Upper lobe of right lung (tissue), 1 donor: Measurements from ENCODE around the gene MASP1. TPM values are rescaled to one million over a fixed set of nuclear protein-coding genes. Genes with fewer than 3 reads are reported as not detected.

Experiments used
- ATAC-seq: fragments of 200-7000 bp; cut with Tn5 transposase; one replicate; pipeline ENCODE4 v1.9.1; 2020; ENCODE audit warnings: mild to moderate bottlenecking, moderate library complexity
- DNase-seq: peaks from one replicate; pipeline ENCODE4 v3.0.0-alpha.2; 2020
- H3K27ac ChIP-seq: fragments of 200-600 bp; one replicate; pipeline ENCODE4 v1.8.0; 2022
- H3K27me3 ChIP-seq: fragments of 200-600 bp; one replicate; pipeline ENCODE4 v1.8.0; 2022; ENCODE audit warnings: mild to moderate bottlenecking
- H3K36me3 ChIP-seq: fragments of 200-600 bp; one replicate; pipeline ENCODE4 v1.8.0; 2022
- H3K4me1 ChIP-seq: fragments of 200-600 bp; one replicate; pipeline ENCODE4 v1.8.0; 2022
- H3K4me3 ChIP-seq: fragments of 200-600 bp; one replicate; pipeline ENCODE4 v1.8.0; 2022; ENCODE audit warnings: mild to moderate bottlenecking
- H3K9me3 ChIP-seq: fragments of 200-600 bp; one replicate; pipeline ENCODE4 v1.8.0; 2022
- intact Hi-C: fragments of 100-400 bp; cut with DNase I; formaldehyde crosslinking; loops from one replicate; pipeline ENCODE4 v1.11.0; 2022
- total RNA-seq: library from RNA; stranded (reverse); fragmentation: NEBNext Ultra II Directional; extraction: Animal tissue kit (Norgen Biotek cat#: 25700); gene quantifications from one replicate; pipeline ENCODE4 v1.2.1, GENCODE V29; 2021
- TF ChIP-seq, protein P1 (sequence below): fragments of 200-600 bp; IDR thresholded peaks from one replicate; pipeline ENCODE4 v1.8.0; 2022; ENCODE audit warnings: antibody characterized with exemption
- donor health status: DM: no; HTN: yes; CAD: no; lungs with severe emphysema.

The MASP1 gene
- total RNA-seq, 1 donor from 2014 or later, result 5.9 TPM

DNA sequence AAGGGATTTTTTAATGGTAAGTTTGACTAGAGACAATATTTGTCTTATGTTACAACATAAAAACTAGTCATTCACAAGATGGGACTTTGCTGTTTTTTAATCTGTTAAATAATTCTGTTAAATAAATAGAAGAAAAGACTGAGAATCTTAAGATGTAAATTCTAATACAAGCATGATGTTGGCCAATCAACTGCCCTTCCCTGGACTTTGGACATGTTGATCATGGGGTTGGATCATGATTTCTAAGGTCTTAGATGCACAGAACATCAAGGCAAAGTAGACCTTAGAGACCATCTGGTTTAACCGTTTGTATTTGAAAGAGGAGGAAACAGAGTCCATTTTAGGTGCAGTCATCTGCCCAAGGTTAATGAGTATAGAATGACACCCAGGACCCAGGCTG is 10.9 kb downstream of the MASP1 start:
- H3K9me3 ChIP-seq, result no peaks in the 10 kb centered on the region
- intact Hi-C loops, result no loop called here
- H3K4me3 ChIP-seq, result no peak overlapping the region
- ATAC-seq, result no peak
- H3K27me3 ChIP-seq, result no peaks in the 10 kb centered on the region
- no peaks in the 10 kb centered on the region for H3K36me3 ChIP-seq
- TF ChIP-seq, protein P1, sequence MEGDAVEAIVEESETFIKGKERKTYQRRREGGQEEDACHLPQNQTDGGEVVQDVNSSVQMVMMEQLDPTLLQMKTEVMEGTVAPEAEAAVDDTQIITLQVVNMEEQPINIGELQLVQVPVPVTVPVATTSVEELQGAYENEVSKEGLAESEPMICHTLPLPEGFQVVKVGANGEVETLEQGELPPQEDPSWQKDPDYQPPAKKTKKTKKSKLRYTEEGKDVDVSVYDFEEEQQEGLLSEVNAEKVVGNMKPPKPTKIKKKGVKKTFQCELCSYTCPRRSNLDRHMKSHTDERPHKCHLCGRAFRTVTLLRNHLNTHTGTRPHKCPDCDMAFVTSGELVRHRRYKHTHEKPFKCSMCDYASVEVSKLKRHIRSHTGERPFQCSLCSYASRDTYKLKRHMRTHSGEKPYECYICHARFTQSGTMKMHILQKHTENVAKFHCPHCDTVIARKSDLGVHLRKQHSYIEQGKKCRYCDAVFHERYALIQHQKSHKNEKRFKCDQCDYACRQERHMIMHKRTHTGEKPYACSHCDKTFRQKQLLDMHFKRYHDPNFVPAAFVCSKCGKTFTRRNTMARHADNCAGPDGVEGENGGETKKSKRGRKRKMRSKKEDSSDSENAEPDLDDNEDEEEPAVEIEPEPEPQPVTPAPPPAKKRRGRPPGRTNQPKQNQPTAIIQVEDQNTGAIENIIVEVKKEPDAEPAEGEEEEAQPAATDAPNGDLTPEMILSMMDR, result no peak
- no peaks in the 10 kb centered on the region for H3K4me1 ChIP-seq
- H3K27ac ChIP-seq, result no peak overlapping the region
- no peak for DNase-seq

DNA sequence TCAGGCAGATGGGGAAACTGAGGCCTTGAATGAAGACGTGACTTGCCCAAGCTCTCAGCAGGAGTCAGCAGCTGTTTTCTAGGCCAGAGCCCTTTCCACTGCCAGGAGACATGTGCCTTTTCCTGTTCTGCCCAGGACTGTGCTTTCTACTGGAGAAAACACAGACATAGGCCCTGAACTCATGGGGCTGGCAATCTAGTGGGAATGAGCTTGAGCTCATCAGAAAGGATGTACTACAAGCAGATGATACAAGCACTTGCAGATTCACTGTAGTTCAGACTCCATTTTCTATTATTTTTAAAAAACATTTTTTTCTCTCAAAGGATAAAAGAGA is 14.4 kb downstream of the MASP1 start:
- no peak for DNase-seq
- H3K4me1 ChIP-seq, result no peaks in the 10 kb centered on the region
- intact Hi-C loops, result no loop called here
- no peak for ATAC-seq
- H3K4me3 ChIP-seq, result no peak overlapping the region
- no peaks in the 10 kb centered on the region for H3K36me3 ChIP-seq
- TF ChIP-seq, protein P1, result no peak
- no peak overlapping the region for H3K27ac ChIP-seq
- no peaks in the 10 kb centered on the region for H3K9me3 ChIP-seq
- H3K27me3 ChIP-seq, result no peaks in the 10 kb centered on the region

DNA sequence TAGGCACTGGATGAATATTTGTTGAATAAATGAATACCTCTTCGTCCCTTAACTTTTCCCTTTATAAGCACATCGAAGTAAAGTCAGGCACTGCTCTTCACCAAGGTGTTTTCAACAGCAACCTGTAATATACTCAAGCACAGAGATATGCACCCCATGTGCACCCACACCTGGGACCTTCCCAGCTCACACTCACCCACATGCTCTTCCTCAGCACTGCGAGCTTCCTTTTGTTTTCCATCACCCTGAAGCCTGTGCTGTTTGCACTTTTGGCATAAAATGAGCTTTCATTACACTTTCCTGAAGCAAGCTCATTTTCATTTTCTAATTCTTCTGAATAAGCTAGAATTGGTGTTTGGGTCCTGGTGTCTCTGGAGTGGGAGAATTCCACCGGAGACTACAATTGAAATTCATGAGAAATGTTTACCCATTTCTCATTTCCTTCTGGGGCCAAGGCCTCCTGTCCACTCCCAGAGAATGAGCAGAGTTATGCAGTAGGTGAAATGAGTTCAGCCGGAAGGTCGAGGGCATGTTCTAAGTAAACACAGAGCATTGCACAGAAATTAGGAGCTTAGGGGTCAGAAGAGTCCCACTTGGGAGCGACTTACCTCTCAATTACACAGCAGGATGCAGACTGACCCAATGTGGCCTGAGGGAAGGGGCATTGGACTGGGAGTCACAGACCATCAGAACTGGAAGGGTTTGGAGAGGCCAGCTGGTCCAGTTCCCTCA is 15.0 kb downstream of the MASP1 start:
- Histone ChIP-seq H3K4me1 (no peaks in the 10 kb centered on the region), H3K27ac (no peak overlapping the region), H3K4me3 (no peak overlapping the region), H3K9me3 (no peaks in the 10 kb centered on the region), H3K27me3 (no peaks in the 10 kb centered on the region), H3K36me3 (no peaks in the 10 kb centered on the region)
- DNase-seq, result no peak
- no peak for ATAC-seq
- intact Hi-C loops, result no loop called here
- TF ChIP-seq, protein P1, result no peak

DNA sequence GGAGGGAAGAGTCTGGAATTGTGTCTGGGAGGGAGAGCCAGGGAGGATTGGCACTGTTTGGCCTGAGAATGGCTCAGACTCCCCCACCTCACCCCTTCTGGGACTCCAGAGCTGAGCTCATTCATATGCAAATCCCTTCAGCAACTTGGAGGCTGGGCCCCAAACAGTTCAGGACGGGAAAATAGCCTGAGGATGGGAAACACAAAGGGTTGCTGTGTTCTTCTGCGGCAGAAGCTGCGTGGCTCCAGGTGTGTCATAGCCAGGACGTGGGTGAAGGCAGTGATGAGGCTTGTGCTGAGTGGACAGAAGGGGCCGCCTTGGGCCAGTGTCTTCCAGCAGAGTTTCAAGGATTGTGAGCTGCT is 16.6 kb downstream of the MASP1 start:
- Histone ChIP-seq H3K27me3 (no peaks in the 10 kb centered on the region), H3K9me3 (no peaks in the 10 kb centered on the region), H3K4me3 (no peak overlapping the region), H3K36me3 (no peaks in the 10 kb centered on the region), H3K27ac (no peak overlapping the region), H3K4me1 (no peaks in the 10 kb centered on the region)
- TF ChIP-seq, protein P1, result no peak
- no peak for ATAC-seq
- DNase-seq, result no peak
- intact Hi-C loops, result no loop called here

DNA sequence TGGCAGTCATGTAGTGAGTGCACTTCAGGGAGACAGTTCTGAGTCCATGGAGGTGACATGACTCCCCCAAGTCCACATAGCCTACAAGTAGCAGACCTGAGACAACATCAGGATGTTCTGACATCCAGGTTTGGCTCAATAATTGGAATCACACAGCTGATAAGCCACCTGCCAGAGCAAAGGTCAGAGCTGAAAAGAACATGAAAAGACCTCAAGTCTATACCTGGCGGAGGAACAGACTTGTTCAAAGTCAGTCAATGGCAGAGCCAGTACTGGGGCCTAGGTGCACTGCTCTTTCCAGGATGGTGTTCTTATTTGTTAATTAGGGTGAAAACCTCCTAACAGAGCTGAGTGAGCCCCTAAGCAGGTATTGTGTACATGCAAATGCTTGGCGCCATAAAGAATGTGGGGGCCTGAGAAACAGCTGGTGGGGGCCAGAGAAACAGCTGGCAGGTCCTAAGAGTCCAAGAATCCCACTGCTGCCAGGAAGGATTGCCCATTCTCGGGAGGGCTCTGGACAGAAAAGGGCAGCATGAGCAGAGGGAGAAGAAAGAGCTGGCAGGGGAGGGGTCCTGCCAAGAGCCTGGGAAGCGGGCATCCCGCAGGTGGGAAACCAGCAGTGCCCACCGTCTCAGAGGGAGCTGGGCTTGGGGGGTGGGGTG is 17.1 kb downstream of the MASP1 start:
- Histone ChIP-seq H3K27me3 (no peaks in the 10 kb centered on the region), H3K9me3 (peaks cover 4% of the 10 kb centered on the region), H3K4me1 (no peaks in the 10 kb centered on the region), H3K4me3 (no peak overlapping the region), H3K36me3 (no peaks in the 10 kb centered on the region), H3K27ac (no peak overlapping the region)
- no peak for ATAC-seq
- TF ChIP-seq, protein P1, result no peak
- intact Hi-C loops, result no loop called here
- DNase-seq, result no peak
